GM23338 (cell line): Measurements from ENCODE around the gene RGS17. TPM values are rescaled to one million over a fixed set of nuclear protein-coding genes. Genes with fewer than 3 reads are reported as not detected.

ENCODE experiments used
- ATAC-seq: fragments of 200-7000 bp; cut with Tn5 transposase; 3 replicates; pipeline ENCODE4 v1.9.1; 2020
- DNase-seq: peaks from one replicate; pipeline ENCODE4 v3.0.0-alpha.2; 2015; ENCODE audit warnings: low spot score
- H2AFZ ChIP-seq: fragments of 200-600 bp; sonication (generic); 2 replicates; pipeline ENCODE4 v1.8.0; 2016; ENCODE audit warnings: antibody characterized with exemption, mild to moderate bottlenecking, moderate library complexity
- H3F3A ChIP-seq: fragments of 200-600 bp; sonication (generic); replicated peaks from 2 replicates; pipeline ENCODE4 v1.8.0; 2017; ENCODE audit warnings: antibody characterized with exemption, mixed run types, low read depth
- H3K27ac ChIP-seq: fragments of 200-600 bp; sonication (generic); 2 replicates; pipeline ENCODE4 v1.6.1; 2016; ENCODE audit warnings: low read depth
- H3K27me3 ChIP-seq: fragments of 200-600 bp; sonication (generic); 2 replicates; pipeline ENCODE4 v1.8.0; 2016; ENCODE audit warnings: mild to moderate bottlenecking, mixed run types, moderate library complexity; ENCODE audit not compliant: insufficient read depth
- H3K36me3 ChIP-seq: fragments of 200-600 bp; sonication (generic); 2 replicates; pipeline ENCODE4 v1.8.0; 2016; ENCODE audit warnings: mild to moderate bottlenecking; ENCODE audit not compliant: insufficient read depth
- H3K4me1 ChIP-seq: fragments of 200-600 bp; sonication (generic); 2 replicates; pipeline ENCODE4 v1.8.0; 2016; ENCODE audit warnings: mild to moderate bottlenecking, moderate library complexity; ENCODE audit not compliant: insufficient read depth
- H3K4me2 ChIP-seq: fragments of 200-600 bp; sonication (generic); 2 replicates; pipeline ENCODE4 v1.7.1; 2017; ENCODE audit warnings: mixed run types
- H3K4me3 ChIP-seq: fragments of 200-600 bp; sonication (generic); 2 replicates; pipeline ENCODE4 v1.6.1; 2016; ENCODE audit warnings: mixed run types
- H3K79me2 ChIP-seq: fragments of 200-600 bp; sonication (generic); replicated peaks from 2 replicates; pipeline ENCODE4 v1.8.0; 2017; ENCODE audit warnings: mild to moderate bottlenecking; ENCODE audit not compliant: insufficient read depth
- H3K9me2 ChIP-seq: fragments of 200-600 bp; sonication (generic); 2 replicates; pipeline ENCODE4 v1.8.0; 2017; ENCODE audit not compliant: insufficient read depth
- H4K20me1 ChIP-seq: fragments of 200-600 bp; sonication (generic); replicated peaks from 2 replicates; pipeline ENCODE4 v1.8.0; 2017; ENCODE audit warnings: mild to moderate bottlenecking; ENCODE audit not compliant: insufficient read depth
- H3K27ac Mint-ChIP-seq: 2 replicates; pipeline ENCODE4 v1.8.0; 2020; ENCODE audit warnings: inconsistent platforms, mild to moderate bottlenecking, moderate library complexity, mixed read lengths
- H3K27me3 Mint-ChIP-seq: 3 replicates; pipeline ENCODE4 v1.8.0; 2022; ENCODE audit warnings: low read depth, mild to moderate bottlenecking, moderate library complexity, mixed read lengths, inconsistent platforms; ENCODE audit not compliant: insufficient read depth, poor library complexity
- H3K36me3 Mint-ChIP-seq: 3 replicates; pipeline ENCODE4 v1.8.0; 2021; ENCODE audit warnings: low read depth, mild to moderate bottlenecking, inconsistent platforms, moderate library complexity, mixed read lengths
- H3K4me1 Mint-ChIP-seq: 3 replicates; pipeline ENCODE4 v1.8.0; 2020; ENCODE audit warnings: mild to moderate bottlenecking, inconsistent platforms, mixed read lengths
- H3K4me3 Mint-ChIP-seq: 3 replicates; pipeline ENCODE4 v1.8.0; 2021; ENCODE audit warnings: moderate library complexity, mild to moderate bottlenecking, inconsistent platforms, mixed read lengths
- H3K9me3 Mint-ChIP-seq: 3 replicates; pipeline ENCODE4 v1.8.0; 2020; ENCODE audit warnings: moderate library complexity, mild to moderate bottlenecking, inconsistent platforms, mixed read lengths
- CREB1 ChIP-seq: fragments of 250-450 bp; sonication (Bioruptor Pico); IDR thresholded peaks from 2 replicates; pipeline ENCODE4 v1.5.0; 2020; ENCODE audit warnings: low read depth, mild to moderate bottlenecking, moderate library complexity
- EZH2 ChIP-seq: fragments of 200-600 bp; sonication (generic); IDR thresholded peaks from one replicate; pipeline ENCODE4 v1.8.0; 2017; ENCODE audit warnings: antibody characterized with exemption, mild to moderate bottlenecking, low read depth; ENCODE audit not compliant: unreplicated experiment
- JUNB ChIP-seq: IDR thresholded peaks from one replicate; pipeline ENCODE4 v1.6.1; 2016; ENCODE audit warnings: antibody characterized with exemption; ENCODE audit not compliant: unreplicated experiment
- NANOG ChIP-seq: IDR thresholded peaks from 2 replicates; pipeline ENCODE4 v1.6.1; 2016; ENCODE audit warnings: antibody characterized with exemption, borderline replicate concordance
- POLR2AphosphoS5 ChIP-seq: IDR thresholded peaks from 2 replicates; pipeline ENCODE4 v1.6.1; 2016; ENCODE audit warnings: antibody characterized with exemption, low read depth
- REST ChIP-seq: IDR thresholded peaks from one replicate; pipeline ENCODE4 v1.6.1; 2018; ENCODE audit warnings: antibody characterized with exemption; ENCODE audit not compliant: unreplicated experiment
- polyA plus RNA-seq: library from polyadenylated mRNA; unstranded; fragments of >200 nt; fragmentation: Nextera tagmentation; extraction: Ambion mirVana; gene quantifications from 2 replicates; pipeline ENCODE4 v1.2.1, GENCODE V29; 2016
- total RNA-seq: library from RNA; depleted of rRNA; stranded (reverse); fragments of >200 nt; shearing (Covaris generic); gene quantifications from 2 replicates; pipeline ENCODE4 v1.2.3, GENCODE V29; 2014
- TF ChIP-seq, protein P1 (sequence below): IDR thresholded peaks from 2 replicates; pipeline ENCODE4 v1.6.1; 2016; ENCODE audit warnings: antibody characterized with exemption
- TF ChIP-seq, protein P2 (sequence below): fragments of 250-450 bp; sonication (Bioruptor Pico); IDR thresholded peaks from 2 replicates; pipeline ENCODE4 v1.5.0; 2020; ENCODE audit warnings: mild to moderate bottlenecking, moderate library complexity

Gene RGS17
- total and polyA plus RNA-seq, 2 experiments from 2014 or later: 12.1 to 12.3 TPM

- no peak for TF ChIP-seq EZH2
These were observed 85.8 kb downstream of the RGS17 start (continued) for GRCh38 chr6:153045271-153045670.

DNA sequence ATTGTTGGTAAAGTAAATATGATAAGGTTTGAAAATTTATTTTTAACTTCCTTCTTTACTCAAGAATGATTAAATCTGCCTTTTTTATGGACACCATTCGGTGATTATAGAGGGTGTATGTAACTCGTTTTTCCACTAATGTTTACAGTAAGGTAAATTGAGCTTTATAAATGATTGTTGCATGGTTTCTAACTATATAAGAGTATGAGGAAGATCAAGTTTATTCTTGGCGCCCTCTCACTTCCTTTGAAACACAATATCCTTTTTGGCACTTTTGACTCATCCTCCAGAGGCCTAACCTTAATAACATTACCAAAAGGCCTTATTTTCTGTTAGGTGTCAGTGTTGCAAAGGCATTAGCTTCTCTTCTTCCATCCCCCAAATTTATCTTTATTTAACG lies 86.8 kb downstream of the RGS17 start:
- no peaks in the 10 kb centered on the region for H3K79me2 ChIP-seq
- no peak overlapping the region for H3K4me2 ChIP-seq
- TF ChIP-seq, protein P1, sequence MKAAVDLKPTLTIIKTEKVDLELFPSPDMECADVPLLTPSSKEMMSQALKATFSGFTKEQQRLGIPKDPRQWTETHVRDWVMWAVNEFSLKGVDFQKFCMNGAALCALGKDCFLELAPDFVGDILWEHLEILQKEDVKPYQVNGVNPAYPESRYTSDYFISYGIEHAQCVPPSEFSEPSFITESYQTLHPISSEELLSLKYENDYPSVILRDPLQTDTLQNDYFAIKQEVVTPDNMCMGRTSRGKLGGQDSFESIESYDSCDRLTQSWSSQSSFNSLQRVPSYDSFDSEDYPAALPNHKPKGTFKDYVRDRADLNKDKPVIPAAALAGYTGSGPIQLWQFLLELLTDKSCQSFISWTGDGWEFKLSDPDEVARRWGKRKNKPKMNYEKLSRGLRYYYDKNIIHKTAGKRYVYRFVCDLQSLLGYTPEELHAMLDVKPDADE: no peak
- TF ChIP-seq EZH2: no peak
- TF ChIP-seq JUNB: no peak
- no peak for TF ChIP-seq NANOG
- TF ChIP-seq REST: no peak
- no peak for TF ChIP-seq CREB1
- H3K27ac ChIP-seq: no peak overlapping the region
- no peaks in the 10 kb centered on the region for H3K27me3 ChIP-seq
- H3F3A ChIP-seq: no peaks in the 10 kb centered on the region
- no peak overlapping the region for H3K4me3 Mint-ChIP-seq
- peaks cover 28% of the 10 kb centered on the region for H3K4me1 Mint-ChIP-seq
- H3K36me3 Mint-ChIP-seq: 0 out of 3 replicates have a peak, but pooled peaks cover 5% of the 10 kb centered on the region
- no peaks in the 10 kb centered on the region for H3K4me1 ChIP-seq
- no peaks in the 10 kb centered on the region for H3K36me3 ChIP-seq
- H3K9me2 ChIP-seq: peaks cover 7% of the 10 kb centered on the region; the same call in 1 of the 2 replicates
- no peak for DNase-seq
- no peak for ATAC-seq
- H3K27ac Mint-ChIP-seq: 0 out of 2 replicates have a peak overlapping the region, but pooled peaks have one; percentile 29
- H3K4me3 ChIP-seq: no peak overlapping the region
- H2AFZ ChIP-seq: no peak overlapping the region
- peaks cover 2% of the 10 kb centered on the region for H3K27me3 Mint-ChIP-seq
- H4K20me1 ChIP-seq: no peaks in the 10 kb centered on the region
- no peaks in the 10 kb centered on the region for H3K9me3 Mint-ChIP-seq

GRCh38 chr6:153043719-153044118 lies 87.4 kb downstream of the RGS17 start:
- H3K9me2 ChIP-seq: peaks cover 7% of the 10 kb centered on the region; the same call in 1 of the 2 replicates
- peaks cover 4% of the 10 kb centered on the region; the same call in 1 of the 2 replicates for H3K36me3 ChIP-seq
- H3K4me2 ChIP-seq: no peak overlapping the region
- Mint-ChIP-seq H3K27me3 (peaks cover 2% of the 10 kb centered on the region), H3K9me3 (no peaks in the 10 kb centered on the region), H3K27ac (peak overlapping the region; percentile 29; the same call in 1 of the 2 replicates), H3K4me1 (peaks cover 28% of the 10 kb centered on the region), H3K4me3 (no peak overlapping the region), H3K36me3 (0 out of 3 replicates have a peak, but pooled peaks cover 5% of the 10 kb centered on the region)
- no peak overlapping the region for H3K27ac ChIP-seq
- ATAC-seq: no peak
- H3K4me3 ChIP-seq: no peak overlapping the region
- no peak overlapping the region for H2AFZ ChIP-seq
- TF ChIP-seq POLR2AphosphoS5: no peak
- TF ChIP-seq, protein P2, sequence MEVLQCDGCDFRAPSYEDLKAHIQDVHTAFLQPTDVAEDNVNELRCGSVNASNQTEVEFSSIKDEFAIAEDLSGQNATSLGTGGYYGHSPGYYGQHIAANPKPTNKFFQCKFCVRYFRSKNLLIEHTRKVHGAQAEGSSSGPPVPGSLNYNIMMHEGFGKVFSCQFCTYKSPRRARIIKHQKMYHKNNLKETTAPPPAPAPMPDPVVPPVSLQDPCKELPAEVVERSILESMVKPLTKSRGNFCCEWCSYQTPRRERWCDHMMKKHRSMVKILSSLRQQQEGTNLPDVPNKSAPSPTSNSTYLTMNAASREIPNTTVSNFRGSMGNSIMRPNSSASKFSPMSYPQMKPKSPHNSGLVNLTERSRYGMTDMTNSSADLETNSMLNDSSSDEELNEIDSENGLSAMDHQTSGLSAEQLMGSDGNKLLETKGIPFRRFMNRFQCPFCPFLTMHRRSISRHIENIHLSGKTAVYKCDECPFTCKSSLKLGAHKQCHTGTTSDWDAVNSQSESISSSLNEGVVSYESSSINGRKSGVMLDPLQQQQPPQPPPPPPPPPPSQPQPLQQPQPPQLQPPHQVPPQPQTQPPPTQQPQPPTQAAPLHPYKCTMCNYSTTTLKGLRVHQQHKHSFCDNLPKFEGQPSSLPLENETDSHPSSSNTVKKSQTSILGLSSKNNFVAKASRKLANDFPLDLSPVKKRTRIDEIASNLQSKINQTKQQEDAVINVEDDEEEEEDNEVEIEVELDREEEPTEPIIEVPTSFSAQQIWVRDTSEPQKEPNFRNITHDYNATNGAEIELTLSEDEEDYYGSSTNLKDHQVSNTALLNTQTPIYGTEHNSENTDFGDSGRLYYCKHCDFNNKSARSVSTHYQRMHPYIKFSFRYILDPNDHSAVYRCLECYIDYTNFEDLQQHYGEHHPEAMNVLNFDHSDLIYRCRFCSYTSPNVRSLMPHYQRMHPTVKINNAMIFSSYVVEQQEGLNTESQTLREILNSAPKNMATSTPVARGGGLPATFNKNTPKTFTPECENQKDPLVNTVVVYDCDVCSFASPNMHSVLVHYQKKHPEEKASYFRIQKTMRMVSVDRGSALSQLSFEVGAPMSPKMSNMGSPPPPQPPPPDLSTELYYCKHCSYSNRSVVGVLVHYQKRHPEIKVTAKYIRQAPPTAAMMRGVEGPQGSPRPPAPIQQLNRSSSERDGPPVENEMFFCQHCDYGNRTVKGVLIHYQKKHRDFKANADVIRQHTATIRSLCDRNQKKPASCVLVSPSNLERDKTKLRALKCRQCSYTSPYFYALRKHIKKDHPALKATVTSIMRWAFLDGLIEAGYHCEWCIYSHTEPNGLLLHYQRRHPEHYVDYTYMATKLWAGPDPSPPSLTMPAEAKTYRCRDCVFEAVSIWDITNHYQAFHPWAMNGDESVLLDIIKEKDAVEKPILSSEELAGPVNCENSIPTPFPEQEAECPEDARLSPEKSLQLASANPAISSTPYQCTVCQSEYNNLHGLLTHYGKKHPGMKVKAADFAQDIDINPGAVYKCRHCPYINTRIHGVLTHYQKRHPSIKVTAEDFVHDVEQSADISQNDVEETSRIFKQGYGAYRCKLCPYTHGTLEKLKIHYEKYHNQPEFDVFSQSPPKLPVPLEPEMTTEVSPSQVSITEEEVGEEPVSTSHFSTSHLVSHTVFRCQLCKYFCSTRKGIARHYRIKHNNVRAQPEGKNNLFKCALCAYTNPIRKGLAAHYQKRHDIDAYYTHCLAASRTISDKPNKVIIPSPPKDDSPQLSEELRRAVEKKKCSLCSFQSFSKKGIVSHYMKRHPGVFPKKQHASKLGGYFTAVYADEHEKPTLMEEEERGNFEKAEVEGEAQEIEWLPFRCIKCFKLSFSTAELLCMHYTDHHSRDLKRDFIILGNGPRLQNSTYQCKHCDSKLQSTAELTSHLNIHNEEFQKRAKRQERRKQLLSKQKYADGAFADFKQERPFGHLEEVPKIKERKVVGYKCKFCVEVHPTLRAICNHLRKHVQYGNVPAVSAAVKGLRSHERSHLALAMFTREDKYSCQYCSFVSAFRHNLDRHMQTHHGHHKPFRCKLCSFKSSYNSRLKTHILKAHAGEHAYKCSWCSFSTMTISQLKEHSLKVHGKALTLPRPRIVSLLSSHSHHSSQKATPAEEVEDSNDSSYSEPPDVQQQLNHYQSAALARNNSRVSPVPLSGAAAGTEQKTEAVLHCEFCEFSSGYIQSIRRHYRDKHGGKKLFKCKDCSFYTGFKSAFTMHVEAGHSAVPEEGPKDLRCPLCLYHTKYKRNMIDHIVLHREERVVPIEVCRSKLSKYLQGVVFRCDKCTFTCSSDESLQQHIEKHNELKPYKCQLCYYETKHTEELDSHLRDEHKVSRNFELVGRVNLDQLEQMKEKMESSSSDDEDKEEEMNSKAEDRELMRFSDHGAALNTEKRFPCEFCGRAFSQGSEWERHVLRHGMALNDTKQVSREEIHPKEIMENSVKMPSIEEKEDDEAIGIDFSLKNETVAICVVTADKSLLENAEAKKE: 0 out of 2 replicates have a peak, but pooled peaks have one; percentile 15
- H3K79me2 ChIP-seq: no peaks in the 10 kb centered on the region
- H3F3A ChIP-seq: no peaks in the 10 kb centered on the region
- no peaks in the 10 kb centered on the region for H3K27me3 ChIP-seq
- peak; percentile 10 for DNase-seq
- no peaks in the 10 kb centered on the region for H3K4me1 ChIP-seq
- H4K20me1 ChIP-seq: no peaks in the 10 kb centered on the region
